ENCODE measurements around the gene C5.

C5 gene

GRCh38 chr9:120924698-120925534 is 125.2 kb downstream of the C5 start:
- no peak for DNase-seq (ENCODE audit: low read depth in 2 of 2)

- DNase-seq (ENCODE audit: low read depth in 2 of 2): no peak
Observed at GRCh38 chr9:120923620-120924328, 126.3 kb downstream of the C5 start.

GRCh38 chr9:120922404-120923195 is 127.5 kb downstream of the C5 start:
- DNase-seq (ENCODE audit: low read depth in 2 of 2): no peak

GRCh38 chr9:120921661-120922181 is 128.4 kb downstream of the C5 start:
- DNase-seq (ENCODE audit: low read depth in 2 of 2): no peak

- no peak for DNase-seq (ENCODE audit: low read depth in 2 of 2)
Observed at GRCh38 chr9:120920806-120921178, 129.3 kb downstream of the C5 start.

GRCh38 chr9:120919843-120920805 is 130.0 kb downstream of the C5 start:
- no peak for DNase-seq (ENCODE audit: low read depth in 2 of 2)

GRCh38 chr9:120918931-120919842 is 130.9 kb downstream of the C5 start:
- no peak for DNase-seq (ENCODE audit: low read depth in 2 of 2)

GRCh38 chr9:120917929-120918762 is 131.9 kb downstream of the C5 start:
- no peak for DNase-seq (ENCODE audit: low read depth in 2 of 2)

GRCh38 chr9:120916991-120917880 is 132.8 kb downstream of the C5 start:
- DNase-seq (ENCODE audit: low read depth in 2 of 2): no peak

- no peak for DNase-seq (ENCODE audit: low read depth in 2 of 2)
Observed at GRCh38 chr9:120916588-120916987, 133.5 kb downstream of the C5 start.

- DNase-seq (ENCODE audit: low read depth in 2 of 2): no peak
Observed at GRCh38 chr9:120915854-120916470, 134.1 kb downstream of the C5 start.

- no peak for DNase-seq (ENCODE audit: low read depth in 2 of 2)
Observed at GRCh38 chr9:120914953-120915352, 135.1 kb downstream of the C5 start.

GRCh38 chr9:120914396-120914795 is 135.7 kb downstream of the C5 start:
- no peak for DNase-seq (ENCODE audit: low read depth in 2 of 2)

- DNase-seq (ENCODE audit: low read depth in 2 of 2): no peak
Observed at GRCh38 chr9:120913647-120914264, 136.3 kb downstream of the C5 start.

GRCh38 chr9:120912958-120913646 is 137.0 kb downstream of the C5 start:
- DNase-seq (ENCODE audit: low read depth in 2 of 2): no peak

- DNase-seq (ENCODE audit: low read depth in 2 of 2): no peak
Observed at GRCh38 chr9:120911295-120911837, 138.7 kb downstream of the C5 start.

All from stimulated activated CD4-positive, alpha-beta T cell treated with anti-CD3 and anti-CD28 coated beads, Interleukin-1b, Interleukin-23, amount 100 ng/mL, for 1 hour (primary cell).